Fibroblast of peridontal ligament (primary cell): ENCODE measurements around the gene HBA1.
A peak's percentile ranks its signal among the peaks of the same experiment; 100 is the strongest.
"Not testable (repeated sequence)": the region's sequence is repeated elsewhere in the genome, so short reads cannot be mapped to it uniquely, and the experiment has no call there.

Source experiments
- DNase-seq: peaks from one replicate; pipeline ENCODE4 v3.0.0-alpha.2; 2010; ENCODE audit errors: extremely low read depth

The HBA1 gene

DNA sequence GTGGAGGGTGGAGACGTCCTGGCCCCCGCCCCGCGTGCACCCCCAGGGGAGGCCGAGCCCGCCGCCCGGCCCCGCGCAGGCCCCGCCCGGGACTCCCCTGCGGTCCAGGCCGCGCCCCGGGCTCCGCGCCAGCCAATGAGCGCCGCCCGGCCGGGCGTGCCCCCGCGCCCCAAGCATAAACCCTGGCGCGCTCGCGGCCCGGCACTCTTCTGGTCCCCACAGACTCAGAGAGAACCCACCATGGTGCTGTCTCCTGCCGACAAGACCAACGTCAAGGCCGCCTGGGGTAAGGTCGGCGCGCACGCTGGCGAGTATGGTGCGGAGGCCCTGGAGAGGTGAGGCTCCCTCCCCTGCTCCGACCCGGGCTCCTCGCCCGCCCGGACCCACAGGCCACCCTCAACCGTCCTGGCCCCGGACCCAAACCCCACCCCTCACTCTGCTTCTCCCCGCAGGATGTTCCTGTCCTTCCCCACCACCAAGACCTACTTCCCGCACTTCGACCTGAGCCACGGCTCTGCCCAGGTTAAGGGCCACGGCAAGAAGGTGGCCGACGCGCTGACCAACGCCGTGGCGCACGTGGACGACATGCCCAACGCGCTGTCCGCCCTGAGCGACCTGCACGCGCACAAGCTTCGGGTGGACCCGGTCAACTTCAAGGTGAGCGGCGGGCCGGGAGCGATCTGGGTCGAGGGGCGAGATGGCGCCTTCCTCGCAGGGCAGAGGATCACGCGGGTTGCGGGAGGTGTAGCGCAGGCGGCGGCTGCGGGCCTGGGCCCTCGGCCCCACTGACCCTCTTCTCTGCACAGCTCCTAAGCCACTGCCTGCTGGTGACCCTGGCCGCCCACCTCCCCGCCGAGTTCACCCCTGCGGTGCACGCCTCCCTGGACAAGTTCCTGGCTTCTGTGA, at the start of gene HBA1:
TSS of gene HBA1 (plus strand) at position 204 of the 906 bp plus-strand sequence. CDS start at position 241, 37 bp downstream.
- not testable (repeated sequence) for DNase-seq

DNA sequence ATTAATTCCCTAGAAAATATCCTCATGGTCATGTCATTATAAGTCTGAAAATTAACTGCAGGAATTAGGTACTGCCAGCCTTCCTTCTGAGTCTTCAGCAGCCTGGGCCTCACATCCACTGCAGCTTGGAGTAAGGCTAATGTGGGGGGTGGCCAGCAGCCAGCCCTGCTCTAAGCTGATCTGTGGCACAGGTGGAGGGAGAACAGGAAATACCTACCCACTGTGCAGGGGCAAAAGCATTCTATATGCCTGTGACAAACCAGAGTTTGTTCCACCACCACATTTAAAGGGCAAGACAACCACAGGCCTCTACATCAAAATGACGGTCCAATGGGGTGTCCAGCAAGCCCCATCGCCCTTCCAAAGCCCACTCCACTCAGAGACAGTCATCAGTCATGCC, 47.4 kb upstream of the HBA1 start:
- no peak for DNase-seq

DNA sequence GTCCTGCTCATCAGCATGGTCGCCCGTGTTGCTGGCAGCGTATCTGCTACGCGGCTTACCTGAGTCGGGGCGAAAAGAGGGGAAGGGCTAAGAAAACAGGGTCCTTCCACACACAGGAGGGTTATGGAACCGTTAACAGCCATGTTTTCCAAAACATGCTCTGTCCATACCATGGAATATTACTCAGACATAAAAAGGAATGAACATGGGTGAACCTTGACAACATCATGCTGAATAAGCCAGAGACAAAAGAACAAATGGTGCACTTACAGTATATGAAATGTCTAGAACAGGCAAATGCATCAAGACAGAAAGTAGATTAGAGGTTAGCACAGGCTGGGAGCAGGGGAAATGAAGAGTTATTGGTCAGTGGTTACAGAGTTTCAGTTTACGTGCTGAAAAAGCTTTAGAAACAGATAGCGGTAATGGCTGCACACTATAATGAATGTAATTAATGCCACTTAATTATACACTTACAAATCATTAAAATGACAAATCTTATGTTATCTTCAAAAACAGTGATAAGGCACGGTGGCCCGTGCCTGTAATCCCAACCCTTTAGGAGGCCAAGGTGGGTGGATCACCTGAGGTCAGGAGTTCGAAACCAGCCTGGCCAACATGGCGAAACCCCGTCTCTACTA, 45.8 kb upstream of the HBA1 start:
- no peak for DNase-seq

DNA sequence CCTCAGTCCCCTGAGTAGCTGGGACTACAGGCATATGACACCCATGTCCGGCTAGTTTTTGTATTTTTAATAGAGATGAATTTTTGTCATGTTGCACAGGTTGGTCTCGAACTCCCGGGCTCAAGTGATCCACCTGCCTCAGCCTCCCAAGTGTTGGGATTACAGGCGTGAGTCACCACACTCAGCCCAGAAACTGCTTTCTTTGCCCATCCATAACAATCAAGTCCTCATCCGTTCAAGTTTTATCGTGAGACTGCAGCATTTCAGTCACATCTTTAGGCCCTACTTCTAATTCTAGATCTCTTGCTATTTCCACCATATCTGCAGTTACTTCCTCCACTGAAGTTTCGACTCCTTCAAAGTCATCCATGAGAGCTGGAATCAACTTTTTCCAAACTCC, 44.4 kb upstream of the HBA1 start:
- DNase-seq: no peak

DNA sequence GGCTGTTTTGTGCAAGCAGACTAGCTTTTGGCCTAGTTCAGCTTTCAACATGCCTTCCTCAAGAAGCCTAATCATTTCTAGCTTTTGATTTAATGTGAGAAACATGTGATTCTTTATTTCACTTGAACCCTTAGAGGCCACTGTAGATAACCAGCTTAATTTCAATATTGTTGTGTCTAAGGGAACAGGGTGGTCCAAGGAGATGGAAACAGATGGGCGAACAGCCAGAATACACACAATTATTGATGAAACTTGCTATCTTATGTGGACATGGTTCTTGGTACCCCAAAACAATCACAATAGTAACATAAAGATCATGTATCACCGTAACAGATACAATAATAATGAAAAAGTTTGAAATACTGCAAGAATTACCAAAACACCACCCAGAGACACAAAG, 42.8 kb upstream of the HBA1 start:
- DNase-seq: no peak

DNA sequence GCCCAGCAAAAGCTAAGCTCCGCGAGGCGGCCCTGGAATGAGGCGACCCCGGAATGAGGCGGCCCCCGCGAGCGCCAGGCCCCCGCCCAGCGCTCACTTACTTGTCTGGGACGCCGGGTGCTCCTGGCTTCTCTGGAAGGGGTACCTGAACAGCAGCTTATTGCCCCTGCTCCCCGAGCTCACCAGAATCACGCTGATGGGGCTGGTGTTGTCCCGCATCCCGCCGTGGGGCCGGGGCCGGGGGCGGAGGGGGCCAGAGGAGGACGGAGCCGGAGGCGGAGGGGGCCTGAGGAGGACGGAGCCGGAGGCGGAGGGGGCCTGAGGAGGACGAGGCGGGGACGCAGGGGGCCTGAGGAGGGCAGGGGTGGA, 38.4 kb upstream of the HBA1 start:
- peak; percentile 9 for DNase-seq

DNA sequence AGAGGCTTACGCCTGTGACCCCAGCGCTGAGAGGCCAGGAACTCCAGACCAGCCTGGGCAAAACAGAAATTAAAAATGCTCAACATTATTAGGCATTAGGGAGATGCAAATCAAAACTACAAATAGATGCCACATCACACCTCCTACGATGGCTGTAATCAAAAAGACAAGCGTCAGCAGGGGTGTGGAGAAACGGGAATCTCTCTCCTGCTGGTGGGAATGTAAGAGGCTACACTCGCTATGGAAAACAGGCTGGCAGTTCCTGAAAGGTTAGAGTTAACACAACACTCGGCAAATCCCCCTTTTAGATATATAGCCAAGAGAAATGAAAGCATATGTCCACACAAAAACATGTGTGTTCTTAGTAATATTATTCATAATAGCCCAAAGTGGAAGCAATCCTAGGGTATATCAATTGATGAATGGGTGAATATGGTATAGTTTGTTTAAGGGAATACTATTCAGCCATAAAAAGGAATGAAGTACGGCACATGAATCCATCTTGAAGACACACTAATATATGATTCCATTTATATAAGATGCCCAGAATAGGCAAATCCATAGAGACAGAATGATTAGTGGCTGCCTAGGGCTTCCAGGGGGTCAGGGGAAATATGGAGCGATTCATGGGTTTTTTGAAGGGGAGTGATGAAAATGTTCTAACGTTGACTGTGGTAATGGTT, 36.2 kb upstream of the HBA1 start:
- no peak for DNase-seq

DNA sequence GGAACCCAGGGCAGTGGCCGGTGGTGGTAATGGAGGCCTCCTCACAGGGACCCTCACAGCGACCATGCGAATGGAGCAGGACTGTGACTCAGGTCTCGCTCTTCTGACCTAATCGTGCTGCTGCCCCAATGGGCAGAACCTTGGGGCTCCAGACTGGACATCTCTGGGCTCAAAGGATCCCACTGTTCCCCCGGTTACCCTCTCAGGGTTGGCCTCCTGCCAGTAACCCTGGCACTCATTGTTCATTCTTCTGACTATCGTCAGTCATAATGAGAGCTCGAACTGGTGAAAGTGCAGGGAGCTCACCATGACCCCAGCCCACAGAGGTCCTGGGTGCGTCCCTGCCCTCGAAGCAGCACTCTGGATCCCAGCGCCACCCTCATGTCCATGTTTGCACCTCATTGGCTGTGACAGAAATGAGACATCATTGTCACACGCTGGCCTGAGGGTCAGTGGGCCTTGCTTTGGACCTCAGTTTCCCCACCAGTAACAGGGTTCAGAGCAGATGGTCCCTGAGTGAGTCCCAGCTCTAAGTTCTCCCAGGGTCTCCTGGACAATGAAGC, 34.0 kb upstream of the HBA1 start:
- DNase-seq: no peak

DNA sequence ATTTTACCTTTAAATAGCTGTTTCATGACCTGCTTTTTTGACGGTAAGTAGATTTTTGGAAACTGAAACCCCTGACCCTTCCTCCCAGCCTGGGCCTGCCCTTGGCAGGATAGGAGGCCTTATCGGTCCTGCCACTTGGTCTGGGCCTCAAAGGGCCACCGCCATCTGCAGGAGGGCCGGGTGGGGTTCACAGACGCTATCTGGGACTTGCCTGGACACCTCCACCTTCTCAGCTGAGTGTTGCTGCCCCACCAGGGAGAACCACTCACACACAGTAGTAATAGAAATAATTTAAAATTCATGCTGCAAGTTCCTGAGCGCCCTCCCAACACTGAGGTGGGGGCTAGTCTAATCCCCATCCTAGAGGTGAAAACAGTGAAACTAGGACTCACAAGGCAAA, 33.4 kb upstream of the HBA1 start:
- no peak for DNase-seq

DNA sequence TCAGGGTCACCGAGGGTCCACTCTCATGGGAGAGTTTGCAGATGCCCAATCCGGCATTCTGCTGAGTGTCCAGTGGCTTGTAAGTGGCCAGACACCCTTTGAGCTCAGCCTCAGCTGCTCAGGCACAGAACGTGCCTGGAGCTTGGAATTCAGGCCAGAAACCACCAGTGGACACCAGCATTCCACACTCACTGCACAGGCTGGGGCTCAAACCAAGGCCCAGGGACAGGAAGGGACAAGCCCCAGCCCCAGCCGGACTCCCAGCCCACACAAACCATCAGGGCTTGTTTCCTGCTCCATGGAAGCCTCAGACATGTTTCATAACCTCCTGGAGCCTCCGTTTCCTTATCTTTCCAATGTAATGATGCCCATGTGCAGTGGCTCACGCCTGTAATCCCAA, 33.0 kb upstream of the HBA1 start:
- DNase-seq: no peak

DNA sequence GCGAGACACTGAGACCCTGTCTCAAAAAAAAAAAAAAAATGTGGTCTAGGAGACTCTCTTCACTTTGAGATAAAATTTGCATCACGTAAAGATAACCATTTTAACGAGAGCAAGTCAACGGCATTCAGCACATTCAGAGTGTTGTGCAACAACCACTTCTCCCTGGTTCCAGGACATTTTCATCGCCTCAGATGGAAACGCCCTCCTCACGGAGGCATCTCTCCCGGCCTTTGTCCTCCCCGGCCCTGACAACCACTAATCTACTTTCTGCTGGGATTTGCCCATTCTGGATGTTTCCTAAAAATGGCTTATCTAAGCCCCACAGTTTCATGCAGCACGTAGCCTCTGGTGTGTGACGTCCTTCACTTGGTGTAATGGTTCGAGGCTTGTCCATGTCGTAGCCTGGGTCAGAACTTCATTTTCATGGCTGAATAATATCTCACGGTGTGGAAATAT, 31.7 kb upstream of the HBA1 start:
- no peak for DNase-seq

DNA sequence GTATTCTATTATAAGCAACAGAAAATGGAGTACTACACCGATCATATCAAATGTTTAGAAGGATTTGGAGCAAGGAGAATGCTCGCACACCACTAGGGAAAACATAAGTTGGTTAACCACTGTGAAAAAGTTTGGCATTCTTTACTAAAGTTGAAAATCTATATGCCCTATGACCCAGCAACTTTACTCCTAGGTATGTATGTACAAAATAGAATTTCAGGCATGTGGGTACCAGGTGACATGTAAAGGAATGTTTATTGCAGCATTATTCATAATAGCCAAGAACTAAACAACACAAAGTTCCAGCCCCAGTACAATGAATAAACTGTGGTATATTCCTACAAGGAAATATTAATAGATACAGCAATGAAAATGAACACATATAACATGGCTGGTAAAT, 29.8 kb upstream of the HBA1 start:
- DNase-seq: no peak

DNA sequence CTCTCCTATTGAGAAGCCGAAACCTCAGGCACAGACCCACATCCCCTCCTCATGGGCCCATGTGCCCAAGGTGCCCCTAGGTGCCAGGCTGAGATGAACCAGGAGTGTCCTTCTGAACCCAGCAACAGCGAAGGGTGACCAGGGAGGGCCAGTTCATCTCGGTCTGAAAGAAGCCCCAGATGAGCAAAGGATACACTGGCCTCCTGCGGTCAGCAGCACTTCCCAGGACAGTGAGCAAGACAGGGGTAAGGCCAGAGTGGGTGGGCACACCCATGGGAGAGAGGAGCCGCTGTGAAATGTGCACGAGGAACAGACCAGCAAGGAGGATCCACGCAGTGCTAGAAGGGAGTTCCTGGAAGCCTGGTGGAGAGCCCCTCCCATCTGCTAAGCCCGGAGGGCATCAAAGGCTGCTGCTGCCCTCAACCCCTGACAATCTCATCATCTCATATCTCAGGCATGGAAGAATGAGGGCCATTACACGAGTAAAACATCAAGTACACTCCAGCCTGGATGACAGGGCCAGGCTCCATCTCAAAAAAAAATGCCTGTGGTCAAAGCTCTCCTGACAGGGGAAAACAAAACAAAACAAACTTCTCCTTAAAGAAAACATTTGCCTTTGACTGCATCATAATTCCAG, 27.3 kb upstream of the HBA1 start:
- peak; percentile 48 for DNase-seq

DNA sequence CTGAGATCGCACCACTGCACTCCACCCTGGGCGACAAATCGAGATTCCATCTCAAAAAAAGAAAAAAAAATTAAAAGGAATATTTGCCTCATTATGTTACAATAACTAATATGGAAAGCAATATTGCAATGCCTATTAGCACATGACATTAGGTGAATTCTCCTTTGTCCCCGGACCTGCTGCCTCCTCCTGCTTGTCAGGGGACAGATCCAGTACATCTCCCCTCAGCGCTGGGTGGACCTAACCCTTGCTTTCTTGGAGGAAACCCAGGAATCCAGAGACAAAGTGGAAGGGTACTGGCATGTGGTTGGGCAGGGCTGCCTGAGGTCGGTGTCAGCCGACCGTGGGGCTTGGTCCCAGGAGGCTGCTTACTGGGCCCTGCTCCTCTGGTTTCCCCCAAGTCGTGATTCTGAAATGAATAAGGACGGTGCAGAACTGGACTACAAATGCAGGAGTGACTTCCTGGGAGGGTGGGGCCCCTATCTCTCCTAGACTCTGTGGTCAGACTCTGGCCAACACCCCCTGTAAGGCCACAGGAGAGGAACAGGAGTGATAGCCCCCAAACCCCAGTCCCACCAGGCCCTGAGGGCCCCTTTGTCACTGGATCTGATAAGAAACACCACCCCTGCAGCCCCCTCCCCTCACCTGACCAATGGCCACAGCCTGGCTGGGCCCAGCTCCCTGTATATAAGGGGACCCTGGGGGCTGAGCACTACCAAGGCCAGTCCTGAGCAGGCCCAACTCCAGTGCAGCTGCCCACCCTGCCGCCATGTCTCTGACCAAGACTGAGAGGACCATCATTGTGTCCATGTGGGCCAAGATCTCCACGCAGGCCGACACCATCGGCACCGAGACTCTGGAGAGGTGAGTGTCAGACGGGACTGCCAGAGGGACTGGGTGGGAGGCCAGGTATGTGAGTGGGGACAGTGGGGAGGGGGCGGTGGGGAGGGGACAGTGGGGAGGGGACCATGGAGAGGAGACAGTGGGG, 24.0 kb upstream of the HBA1 start, which contains the start of gene HBZ:
TSS of gene HBZ (plus strand) at position 504 of the 988 bp plus-strand sequence. CDS start at position 770, 266 bp downstream.
- no peak for DNase-seq

DNA sequence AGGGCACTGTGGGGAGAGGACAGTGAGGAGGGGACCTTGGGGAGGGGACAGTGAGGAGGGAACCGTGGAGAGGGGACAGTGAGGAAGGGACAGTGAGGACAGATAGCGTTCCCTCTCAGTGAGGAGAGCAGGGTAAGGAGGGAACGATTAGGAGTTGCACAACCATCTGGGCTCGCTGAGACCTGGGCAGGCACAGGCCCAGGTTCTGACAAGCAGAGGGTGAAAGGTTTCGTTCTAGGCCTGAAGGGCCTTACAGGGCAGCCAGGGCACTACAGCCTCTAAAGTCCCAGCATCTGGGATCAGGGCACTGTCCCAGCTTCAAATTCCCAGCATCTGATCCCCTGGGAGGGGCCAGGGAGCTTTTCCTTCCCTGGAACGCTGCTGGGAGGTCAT, 23.4 kb upstream of the HBA1 start:
- DNase-seq: not testable (repeated sequence)

DNA sequence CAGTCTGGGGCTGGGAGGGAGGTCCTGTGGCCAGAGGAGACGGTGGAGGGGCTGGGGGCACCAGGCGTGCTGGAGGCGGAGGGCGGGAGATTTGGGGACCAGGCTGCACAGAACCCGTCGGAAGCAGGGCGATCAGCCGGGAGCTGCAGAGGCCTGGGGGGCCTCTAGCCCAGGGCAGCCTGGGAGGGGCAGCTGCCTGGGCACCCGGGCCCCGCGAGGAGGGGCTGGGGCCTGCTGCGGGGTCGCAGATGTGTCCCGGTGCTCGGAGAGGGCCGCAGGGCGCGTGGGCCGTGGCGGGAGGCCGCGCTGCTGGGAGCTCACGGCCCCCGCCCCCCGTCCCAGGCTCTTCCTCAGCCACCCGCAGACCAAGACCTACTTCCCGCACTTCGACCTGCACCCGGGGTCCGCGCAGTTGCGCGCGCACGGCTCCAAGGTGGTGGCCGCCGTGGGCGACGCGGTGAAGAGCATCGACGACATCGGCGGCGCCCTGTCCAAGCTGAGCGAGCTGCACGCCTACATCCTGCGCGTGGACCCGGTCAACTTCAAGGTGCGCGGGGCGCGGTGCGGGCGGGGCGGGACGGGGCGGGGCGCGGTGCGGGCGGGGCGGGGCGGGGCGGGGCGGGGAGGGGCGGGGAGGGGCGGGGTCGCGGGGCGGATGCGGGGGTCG, 22.8 kb upstream of the HBA1 start:
- not testable (repeated sequence) for DNase-seq

DNA sequence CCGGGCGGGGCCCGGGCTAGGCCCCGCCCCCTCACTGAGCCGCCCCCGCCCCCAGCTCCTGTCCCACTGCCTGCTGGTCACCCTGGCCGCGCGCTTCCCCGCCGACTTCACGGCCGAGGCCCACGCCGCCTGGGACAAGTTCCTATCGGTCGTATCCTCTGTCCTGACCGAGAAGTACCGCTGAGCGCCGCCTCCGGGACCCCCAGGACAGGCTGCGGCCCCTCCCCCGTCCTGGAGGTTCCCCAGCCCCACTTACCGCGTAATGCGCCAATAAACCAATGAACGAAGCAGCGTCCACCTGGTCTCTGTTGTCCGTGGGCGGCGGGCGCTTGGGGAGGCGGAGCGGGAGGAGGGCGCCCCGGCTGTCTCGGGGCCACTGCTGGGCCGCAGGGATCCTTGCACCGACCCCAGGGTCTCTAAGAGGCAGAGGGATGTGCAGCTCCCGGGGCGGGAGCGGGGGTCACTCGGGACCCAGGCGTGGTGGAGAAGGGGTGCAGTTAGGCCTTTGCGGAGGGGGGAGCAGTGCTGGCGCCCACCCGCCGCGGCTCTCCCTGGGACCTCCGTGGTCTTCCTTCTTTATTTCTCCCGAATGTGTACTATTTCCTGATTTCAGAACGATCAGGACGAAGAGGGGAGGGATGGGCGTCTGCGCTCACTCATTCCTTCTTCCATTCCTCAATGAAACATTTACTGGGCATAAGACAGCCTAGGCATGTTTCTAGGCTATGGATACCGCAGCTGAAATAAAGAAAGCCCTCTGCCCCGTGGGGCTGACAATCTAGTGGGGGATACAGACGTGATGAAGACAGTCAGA, 22.1 kb upstream of the HBA1 start:
- no peak for DNase-seq

DNA sequence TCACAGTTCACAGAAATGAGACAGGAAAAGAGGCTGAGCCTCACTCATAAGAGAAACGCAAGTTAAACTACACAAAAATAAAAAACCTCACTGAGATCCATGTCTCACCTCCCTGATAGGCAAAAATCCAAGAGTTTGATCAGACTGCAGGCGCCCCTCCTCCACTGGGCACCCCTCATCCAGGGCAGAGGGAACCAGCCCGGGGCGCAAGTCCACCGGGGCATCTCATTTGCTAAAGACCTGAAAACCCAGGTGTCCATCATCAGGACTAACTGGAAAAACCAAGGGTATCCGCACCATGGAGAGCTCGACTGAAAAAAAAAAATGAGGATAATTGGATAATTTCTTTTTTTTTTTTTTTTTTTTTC, 21.5 kb upstream of the HBA1 start:
- no peak for DNase-seq
